Parathyroid adenoma (tissue), 2 donors: ENCODE measurements around the gene TBCCD1.

Experiments
- H2AFZ ChIP-seq: fragments of 300-600 bp; sonication (generic); one replicate; pipeline ENCODE4 v1.7.0; 2017; ENCODE audit warnings: antibody characterized with exemption, mild to moderate bottlenecking
- H3K27ac ChIP-seq: fragments of 300-600 bp; sonication (generic); one replicate; pipeline ENCODE4 v1.7.0; 2017
- H3K27me3 ChIP-seq: fragments of 300-600 bp; sonication (generic); one replicate; pipeline ENCODE4 v1.7.0; 2017; ENCODE audit warnings: low read length; ENCODE audit not compliant: control insufficient read depth, insufficient read depth
- H3K36me3 ChIP-seq: fragments of 300-600 bp; sonication (generic); one replicate; pipeline ENCODE4 v1.7.0; 2017; ENCODE audit warnings: low read length; ENCODE audit not compliant: control insufficient read depth, insufficient read depth
- H3K4me1 ChIP-seq: fragments of 300-600 bp; sonication (generic); one replicate; pipeline ENCODE4 v1.7.0; 2017; ENCODE audit warnings: control low read depth
- H3K4me2 ChIP-seq: fragments of 300-600 bp; sonication (generic); one replicate; pipeline ENCODE4 v1.7.0; 2017; ENCODE audit warnings: low read length
- H3K4me3 ChIP-seq: fragments of 300-600 bp; sonication (generic); one replicate; pipeline ENCODE4 v1.7.0; 2017; ENCODE audit warnings: low read depth, low read length
- H3K79me2 ChIP-seq: fragments of 300-600 bp; sonication (generic); one replicate; pipeline ENCODE4 v1.7.0; 2017; ENCODE audit warnings: control low read depth
- H3K9ac ChIP-seq: fragments of 300-600 bp; sonication (generic); one replicate; pipeline ENCODE4 v1.7.0; 2017; ENCODE audit warnings: mild to moderate bottlenecking
- H3K9me3 ChIP-seq: fragments of 300-600 bp; sonication (generic); one replicate; pipeline ENCODE4 v1.7.0; 2017; ENCODE audit warnings: low read length; ENCODE audit not compliant: control insufficient read depth
- TF ChIP-seq, protein P1 (sequence below): fragments of 300-600 bp; sonication (generic); IDR thresholded peaks from one replicate; pipeline ENCODE4 v1.7.0; 2017; ENCODE audit warnings: antibody characterized with exemption, mild to moderate bottlenecking
- donor health status: primary hyperparathyroidism.

The TBCCD1 gene

DNA sequence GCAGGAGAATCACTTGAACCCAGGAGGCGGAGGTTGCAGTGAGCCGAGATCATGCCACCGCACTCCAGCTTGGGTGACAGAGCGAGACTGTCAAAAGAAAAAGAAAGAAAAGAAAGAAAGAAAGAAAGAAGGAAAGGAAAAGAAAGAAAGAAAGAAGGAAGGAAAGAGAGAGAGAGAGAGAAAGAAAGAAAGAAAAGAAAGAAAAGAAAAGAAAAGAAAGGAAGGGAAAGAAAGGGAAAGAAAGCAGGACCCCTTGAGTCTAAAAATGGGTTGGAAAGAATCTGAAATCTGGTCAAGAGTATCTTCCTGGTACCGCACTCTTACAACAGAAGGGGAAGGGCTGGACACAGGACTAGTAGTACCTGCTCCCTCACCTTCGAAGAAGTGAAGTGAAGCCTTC lies 42.5 kb downstream of the TBCCD1 start:
- Histone ChIP-seq H3K79me2 (no peaks in the 10 kb centered on the region), H3K27me3 (no peaks in the 10 kb centered on the region), H2AFZ (no peak overlapping the region), H3K4me1 (no peaks in the 10 kb centered on the region), H3K9ac (no peak overlapping the region), H3K27ac (no peak overlapping the region), H3K9me3 (no peaks in the 10 kb centered on the region), H3K36me3 (no peaks in the 10 kb centered on the region), H3K4me3 (no peak overlapping the region), H3K4me2 (no peak overlapping the region)
- TF ChIP-seq, protein P1, sequence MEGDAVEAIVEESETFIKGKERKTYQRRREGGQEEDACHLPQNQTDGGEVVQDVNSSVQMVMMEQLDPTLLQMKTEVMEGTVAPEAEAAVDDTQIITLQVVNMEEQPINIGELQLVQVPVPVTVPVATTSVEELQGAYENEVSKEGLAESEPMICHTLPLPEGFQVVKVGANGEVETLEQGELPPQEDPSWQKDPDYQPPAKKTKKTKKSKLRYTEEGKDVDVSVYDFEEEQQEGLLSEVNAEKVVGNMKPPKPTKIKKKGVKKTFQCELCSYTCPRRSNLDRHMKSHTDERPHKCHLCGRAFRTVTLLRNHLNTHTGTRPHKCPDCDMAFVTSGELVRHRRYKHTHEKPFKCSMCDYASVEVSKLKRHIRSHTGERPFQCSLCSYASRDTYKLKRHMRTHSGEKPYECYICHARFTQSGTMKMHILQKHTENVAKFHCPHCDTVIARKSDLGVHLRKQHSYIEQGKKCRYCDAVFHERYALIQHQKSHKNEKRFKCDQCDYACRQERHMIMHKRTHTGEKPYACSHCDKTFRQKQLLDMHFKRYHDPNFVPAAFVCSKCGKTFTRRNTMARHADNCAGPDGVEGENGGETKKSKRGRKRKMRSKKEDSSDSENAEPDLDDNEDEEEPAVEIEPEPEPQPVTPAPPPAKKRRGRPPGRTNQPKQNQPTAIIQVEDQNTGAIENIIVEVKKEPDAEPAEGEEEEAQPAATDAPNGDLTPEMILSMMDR, result no peak

DNA sequence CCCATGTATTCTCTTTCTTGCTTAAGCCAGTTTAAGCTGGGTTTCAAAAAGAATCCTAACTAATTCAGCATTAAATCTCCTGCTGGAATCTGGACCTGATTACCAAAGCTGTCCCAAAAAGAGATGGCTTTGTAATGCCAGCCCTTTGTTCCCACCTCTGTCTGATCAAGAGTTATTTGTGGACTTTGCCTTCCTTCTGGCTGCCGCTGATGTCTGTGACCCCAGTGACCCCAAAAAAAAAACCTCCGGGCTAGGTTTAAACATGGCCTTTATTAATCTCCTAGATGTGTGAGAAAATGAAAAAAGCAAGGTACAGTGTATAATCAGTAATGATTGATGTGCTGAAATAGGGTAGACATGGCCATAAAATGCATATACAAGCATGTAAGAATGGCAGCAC lies 43.7 kb downstream of the TBCCD1 start:
- Histone ChIP-seq H3K4me3 (no peak overlapping the region), H3K4me2 (no peak overlapping the region), H3K36me3 (no peaks in the 10 kb centered on the region), H3K4me1 (no peaks in the 10 kb centered on the region), H3K9ac (no peak overlapping the region), H2AFZ (no peak overlapping the region), H3K79me2 (no peaks in the 10 kb centered on the region), H3K27me3 (no peaks in the 10 kb centered on the region), H3K9me3 (no peaks in the 10 kb centered on the region), H3K27ac (no peak overlapping the region)
- TF ChIP-seq, protein P1, result no peak

DNA sequence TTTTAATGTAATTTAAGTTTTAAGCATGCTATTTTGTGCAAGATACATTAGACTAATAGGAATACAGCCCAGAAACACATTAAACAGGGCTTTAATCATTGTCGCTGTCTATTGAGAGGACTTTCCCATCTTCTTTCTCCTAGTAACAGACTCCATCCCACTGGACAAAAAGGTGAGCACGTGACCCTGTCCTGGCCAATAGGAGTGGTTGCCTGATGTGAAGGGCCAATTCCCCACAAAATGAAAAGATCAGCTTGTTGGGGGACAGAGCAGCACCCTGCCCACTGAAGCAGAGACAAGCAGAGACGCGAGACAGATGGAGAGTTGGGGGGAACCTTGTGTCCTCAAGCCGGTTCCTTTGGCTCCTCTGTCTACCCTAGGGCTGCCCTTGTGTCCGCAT lies 44.1 kb downstream of the TBCCD1 start:
- Histone ChIP-seq H3K9me3 (no peaks in the 10 kb centered on the region), H3K36me3 (no peaks in the 10 kb centered on the region), H3K4me2 (no peak overlapping the region), H3K4me3 (no peak overlapping the region), H3K9ac (no peak overlapping the region), H3K79me2 (no peaks in the 10 kb centered on the region), H3K27ac (no peak overlapping the region), H2AFZ (no peak overlapping the region), H3K4me1 (no peaks in the 10 kb centered on the region), H3K27me3 (no peaks in the 10 kb centered on the region)
- TF ChIP-seq, protein P1, result no peak

DNA sequence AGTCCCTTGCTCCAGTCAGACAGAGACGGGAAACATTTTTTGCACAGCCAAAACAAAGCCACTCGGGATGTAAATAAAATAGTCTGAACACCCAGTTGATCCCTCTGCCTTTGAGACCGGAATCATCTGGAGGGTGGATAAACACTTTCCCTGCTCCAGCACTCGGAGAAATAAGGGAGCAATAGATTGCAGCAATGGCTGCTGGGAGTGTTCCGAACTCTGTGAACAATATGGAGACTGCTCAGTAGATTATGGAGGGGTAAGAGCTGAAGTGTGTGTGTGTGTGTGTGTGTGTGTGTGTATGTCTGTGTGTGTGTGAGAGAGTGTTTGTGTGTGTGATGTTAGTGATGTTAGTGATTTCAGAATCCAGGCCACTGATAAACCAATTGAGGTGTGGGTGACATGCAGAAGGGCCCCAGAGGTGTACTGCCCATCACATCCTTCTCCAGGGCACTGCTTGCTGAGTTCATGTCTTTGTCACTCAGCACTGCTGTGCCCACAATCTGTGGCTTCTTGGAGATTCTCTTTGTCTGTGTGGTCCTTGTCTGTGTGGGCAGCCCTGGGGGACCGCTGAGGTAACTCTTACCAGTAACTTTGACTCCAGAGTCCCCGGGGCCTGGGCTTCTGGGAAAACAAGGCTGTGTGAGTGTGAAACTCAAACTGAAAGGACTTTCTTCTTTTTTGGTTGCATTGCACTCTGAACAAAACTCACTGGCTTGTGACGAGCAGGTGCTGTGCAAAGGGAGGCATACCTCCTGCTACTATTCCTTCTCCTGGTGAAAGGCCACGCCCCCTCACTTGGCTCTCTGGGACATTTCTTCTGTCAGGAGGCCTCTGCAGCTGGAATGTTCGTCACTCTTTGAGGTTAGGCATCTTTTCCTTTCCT lies 45.9 kb downstream of the TBCCD1 start:
- no peak overlapping the region for H3K27ac ChIP-seq
- no peaks in the 10 kb centered on the region for H3K9me3 ChIP-seq
- no peak overlapping the region for H3K4me2 ChIP-seq
- no peaks in the 10 kb centered on the region for H3K4me1 ChIP-seq
- TF ChIP-seq, protein P1, result no peak
- H3K9ac ChIP-seq, result no peak overlapping the region
- no peaks in the 10 kb centered on the region for H3K27me3 ChIP-seq
- H2AFZ ChIP-seq, result peak overlapping the region; percentile 59
- no peaks in the 10 kb centered on the region for H3K79me2 ChIP-seq
- no peak overlapping the region for H3K4me3 ChIP-seq
- no peaks in the 10 kb centered on the region for H3K36me3 ChIP-seq

DNA sequence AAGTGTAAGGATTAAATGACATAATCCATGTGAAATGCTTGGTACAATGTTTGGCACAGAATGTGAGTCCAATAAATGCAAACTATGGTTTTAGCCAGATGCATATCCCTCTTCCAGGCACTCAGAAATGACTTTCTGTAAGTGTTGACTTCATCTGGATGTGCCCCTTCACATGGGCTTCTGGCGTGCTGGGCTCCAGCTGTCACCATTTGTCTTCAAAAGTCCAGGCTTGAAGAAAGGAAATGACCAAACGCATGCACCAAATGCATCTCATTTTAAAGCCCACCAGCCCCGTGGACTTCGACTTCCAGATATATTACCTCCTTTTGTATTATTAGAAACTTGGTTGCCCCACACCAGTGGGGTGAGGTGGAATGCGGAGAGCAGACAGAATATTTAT lies 46.7 kb downstream of the TBCCD1 start:
- Histone ChIP-seq H3K36me3 (no peaks in the 10 kb centered on the region), H3K27me3 (no peaks in the 10 kb centered on the region), H3K4me3 (no peak overlapping the region), H3K4me2 (no peak overlapping the region), H3K79me2 (no peaks in the 10 kb centered on the region), H2AFZ (no peak overlapping the region), H3K9me3 (no peaks in the 10 kb centered on the region), H3K9ac (no peak overlapping the region), H3K27ac (no peak overlapping the region), H3K4me1 (no peaks in the 10 kb centered on the region)
- TF ChIP-seq, protein P1, result no peak
